ENCODE data around the gene LPP.

DNA sequence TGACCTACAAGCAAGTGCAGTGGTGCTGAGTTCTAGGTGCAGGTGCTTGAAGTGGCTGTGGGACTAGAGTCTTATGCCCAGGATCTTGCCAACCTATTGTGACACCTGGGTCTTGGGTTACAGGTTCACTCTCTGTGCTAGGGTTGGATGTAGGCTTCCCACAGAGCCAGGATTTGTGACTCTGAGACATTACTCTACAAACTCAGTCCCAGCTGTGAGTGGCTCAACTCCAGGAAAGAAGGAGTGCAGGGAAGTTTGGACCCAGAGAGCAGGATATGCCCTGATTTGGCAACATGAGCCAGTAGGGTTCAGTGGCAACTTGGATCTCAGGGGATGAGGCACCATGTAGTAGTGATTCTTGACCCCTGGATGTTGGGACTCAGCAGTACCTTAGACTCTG lies 182.2 kb downstream of the LPP start:
- TF ChIP-seq TAF1 (IDR thresholded peaks at IDR 0.05; ENCODE audit: borderline replicate concordance, low read depth, low read length) (no peak), POLR2AphosphoS5 (IDR thresholded peaks at IDR 0.05; ENCODE audit: low read depth, low read length) (no peak), POLR2A (IDR thresholded peaks at IDR 0.05; ENCODE audit: low read depth, low read length) (no peak)
